SK-N-SH (cell line): Measurements from ENCODE around the gene IFIT5. TPM values are rescaled to one million over a fixed set of nuclear protein-coding genes. Genes with fewer than 3 reads are reported as not detected.

ENCODE experiments used
- CTCF ChIA-PET: fragments of 300-600, 350-600 bp; formaldehyde crosslinking; extraction: SDS; loops from one replicate; lab custom pipeline; 2021; lab: Yijun Ruan, JAX
- POLR2A ChIA-PET: fragments of 350-600 bp; sonication (Branson Sonifier 250); formaldehyde crosslinking; extraction: SDS; loops from one replicate; lab custom pipeline; 2020; ENCODE audit warnings: antibody characterized with exemption, inconsistent platforms; lab: Yijun Ruan, JAX
- DNase-seq: peaks from one replicate; pipeline ENCODE4 v3.0.0; 2012
- H2AFZ ChIP-seq: fragments of 200-600 bp; sonication (generic); 2 replicates; pipeline ENCODE4 v1.8.1; 2016; ENCODE audit warnings: antibody characterized with exemption, mild to moderate bottlenecking, low read depth
- H3F3A ChIP-seq: fragments of 200-600 bp; sonication (generic); replicated peaks from 2 replicates; pipeline ENCODE3; 2016; ENCODE audit warnings: antibody characterized with exemption, mild to moderate bottlenecking; ENCODE audit not compliant: insufficient read depth
- H3K27ac ChIP-seq, 2 experiments: fragments of 200-500 bp in 1 of 2; fragments of 200-600 bp in 1 of 2; sonication (Bioruptor generic) in 1 of 2; sonication (generic), shearing (Covaris generic) in 1 of 2; 2 replicates each; pipeline versions ENCODE4 v1.5.1 to v1.6.1; 2014 to 2016; ENCODE audit warnings: low read depth in 2 of 2, inconsistent platforms in 1 of 2, low read length in 1 of 2, mild to moderate bottlenecking in 1 of 2, mixed read lengths in 1 of 2
- H3K27me3 ChIP-seq: fragments of 200-600 bp; sonication (generic), shearing (Covaris generic); 2 replicates; pipeline ENCODE4 v1.6.1; 2016; ENCODE audit warnings: mixed run types; ENCODE audit not compliant: insufficient read depth
- H3K36me3 ChIP-seq, 2 experiments: fragments of 200-500 bp in 1 of 2; fragments of 200-600 bp in 1 of 2; sonication (Bioruptor generic) in 1 of 2; sonication (generic) in 1 of 2; replicated peaks in 1 of 2; 2 replicates each; pipeline versions ENCODE3 to v1.5.1; 2014 to 2016; ENCODE audit warnings: low read length in 1 of 2, mild to moderate bottlenecking in 1 of 2; ENCODE audit not compliant: insufficient read depth in 2 of 2, control insufficient read depth in 1 of 2
- H3K4me1 ChIP-seq, 2 experiments: fragments of 200-500 bp in 1 of 2; fragments of 200-600 bp in 1 of 2; sonication (Bioruptor generic) in 1 of 2; sonication (generic), shearing (Covaris generic) in 1 of 2; 2 replicates each; pipeline versions ENCODE4 v1.5.1 to v1.6.1; 2014 to 2016; ENCODE audit warnings: low read depth in 1 of 2, low read length in 1 of 2, mixed run types in 1 of 2; ENCODE audit not compliant: insufficient read depth in 2 of 2, control insufficient read depth in 1 of 2
- H3K4me2 ChIP-seq: fragments of 200-600 bp; sonication (generic), shearing (Covaris generic); 2 replicates; pipeline ENCODE4 v1.6.1; 2017; ENCODE audit warnings: mixed run types
- H3K4me3 ChIP-seq, 2 experiments: fragments of 200-500 bp in 1 of 2; fragments of 200-600 bp in 1 of 2; sonication (Bioruptor generic) in 1 of 2; sonication (generic), shearing (Covaris generic) in 1 of 2; 2 replicates each; pipeline versions ENCODE4 v1.5.1 to v1.8.1; 2014 to 2016; ENCODE audit warnings: low read depth in 2 of 2, inconsistent platforms in 1 of 2, low read length in 1 of 2, mild to moderate bottlenecking in 1 of 2, mixed read lengths in 1 of 2, moderate library complexity in 1 of 2
- H3K79me2 ChIP-seq: fragments of 200-600 bp; sonication (generic); 2 replicates; pipeline ENCODE4 v1.8.1; 2017; ENCODE audit warnings: mild to moderate bottlenecking; ENCODE audit not compliant: insufficient read depth
- H3K9ac ChIP-seq: fragments of 200-600 bp; sonication (generic); 2 replicates; pipeline ENCODE4 v1.6.1; 2017; ENCODE audit warnings: mixed run types
- H3K9me2 ChIP-seq: fragments of 200-600 bp; sonication (generic); 2 replicates; pipeline ENCODE4 v1.6.1; 2017; ENCODE audit warnings: mixed run types
- H3K9me3 ChIP-seq: fragments of 200-600 bp; sonication (generic); 2 replicates; pipeline ENCODE4 v1.6.1; 2017; ENCODE audit warnings: mixed run types, mild to moderate bottlenecking, moderate library complexity
- H4K20me1 ChIP-seq: fragments of 200-600 bp; sonication (generic); 2 replicates; pipeline ENCODE4 v1.6.1; 2017; ENCODE audit warnings: mild to moderate bottlenecking, mixed run types; ENCODE audit not compliant: insufficient read depth
- CHD2 ChIP-seq: fragments of 150-350 bp; IDR thresholded peaks from 2 replicates; pipeline ENCODE4 v1.6.1; 2018; ENCODE audit warnings: low read length; ENCODE audit not compliant: partially characterized antibody
- EP300 ChIP-seq, 2 experiments: IDR thresholded peaks; 2 replicates each; pipeline versions ENCODE4 v1.4.0 to v1.6.1; 2012; ENCODE audit warnings: borderline replicate concordance in 1 of 2, low read depth in 1 of 2, low read length in 1 of 2
- FOXJ3 ChIP-seq: sonication (generic); formaldehyde crosslinking; IDR thresholded peaks from 2 replicates; pipeline ENCODE4 v1.5.1; 2020; ENCODE audit warnings: mild to moderate bottlenecking, missing genetic modification reagents
- FOXM1 ChIP-seq: IDR thresholded peaks from 2 replicates; pipeline ENCODE4 v1.4.0; 2012; ENCODE audit warnings: low read depth, mild to moderate bottlenecking
- GABPA ChIP-seq: IDR thresholded peaks from 2 replicates; pipeline ENCODE4 v1.4.0; 2012; ENCODE audit warnings: low read depth, mild to moderate bottlenecking
- JUND ChIP-seq: IDR thresholded peaks from 2 replicates; pipeline ENCODE4 v1.4.0; 2012
- MEF2A ChIP-seq: IDR thresholded peaks from 2 replicates; pipeline ENCODE4 v1.4.0; 2012; ENCODE audit warnings: low read depth, borderline replicate concordance
- NFIC ChIP-seq: IDR thresholded peaks from 2 replicates; pipeline ENCODE4 v1.4.0; 2012; ENCODE audit warnings: borderline replicate concordance
- PBX3 ChIP-seq: IDR thresholded peaks from 2 replicates; pipeline ENCODE4; 2012
- POLR2AphosphoS5 ChIP-seq: IDR thresholded peaks from 2 replicates; pipeline ENCODE4 v1.6.1; 2012; ENCODE audit warnings: low read depth, low read length
- RFX5 ChIP-seq: IDR thresholded peaks from 2 replicates; pipeline ENCODE4 v1.6.1; 2012; ENCODE audit warnings: mild to moderate bottlenecking, improper control_type of control experiment, low read length
- SIN3A ChIP-seq: IDR thresholded peaks from 2 replicates; pipeline ENCODE4 v1.6.1; 2012; ENCODE audit warnings: low read depth, mild to moderate bottlenecking, low read length, moderate library complexity, borderline replicate concordance
- TAF1 ChIP-seq: IDR thresholded peaks from 2 replicates; pipeline ENCODE4 v1.6.1; 2012; ENCODE audit warnings: low read depth, mild to moderate bottlenecking, low read length, moderate library complexity, borderline replicate concordance
- TCF12 ChIP-seq: IDR thresholded peaks from 2 replicates; pipeline ENCODE4 v1.4.0; 2012
- TEAD4 ChIP-seq: IDR thresholded peaks from 2 replicates; pipeline ENCODE4 v1.4.0; 2012; ENCODE audit warnings: mild to moderate bottlenecking, borderline replicate concordance; ENCODE audit not compliant: insufficient read depth
- USF1 ChIP-seq: IDR thresholded peaks from 2 replicates; pipeline ENCODE4 v1.4.0; 2012; ENCODE audit warnings: low read depth, borderline replicate concordance
- YY1 ChIP-seq: IDR thresholded peaks from 2 replicates; pipeline ENCODE4 v1.4.0; 2012; ENCODE audit warnings: low read depth, mild to moderate bottlenecking
- WGBS: methylation state at CpG from one replicate; pipeline ENCODE4 v1.1.6; 2017; ENCODE audit warnings: low lambda C conversion rate; 5-methylcytosine and 5-hydroxymethylcytosine counted together
- polyA plus RNA-seq, 3 experiments: library from polyadenylated mRNA; depleted of rRNA; stranded (reverse); fragments of >200 nt; gene quantifications; 2 replicates each; pipeline ENCODE4 v1.2.3, GENCODE V29; 2012
- TF ChIP-seq, protein P1 (sequence below): fragments of 150-350 bp; IDR thresholded peaks from 2 replicates; pipeline ENCODE4 v1.6.1; 2016; ENCODE audit warnings: mild to moderate bottlenecking, low read depth, low read length
- TF ChIP-seq, protein P2 (sequence below): IDR thresholded peaks from 2 replicates; pipeline ENCODE4 v1.6.1; 2012; ENCODE audit warnings: mild to moderate bottlenecking, low read depth, low read length, moderate library complexity

Gene IFIT5
- polyA plus RNA-seq, 1 of the 3 experiments (the other 2 are of a cell fraction), result 2.7 TPM

- WGBS, result 87% methylated on average over 6 of the region's 6 CpGs
- Histone ChIP-seq H2AFZ (no peak overlapping the region), H3K4me1 (peaks cover 3 to 13% of the 10 kb centered on the region in 2 experiments; a peak in 2 of 4 replicates), H3K27ac (no peak overlapping the region), H3K9me2 (no peaks in the 10 kb centered on the region), H3K36me3 (no peaks in the 10 kb centered on the region), H3K4me3 (no peak overlapping the region), H3K27me3 (no peaks in the 10 kb centered on the region), H3K79me2 (no peaks in the 10 kb centered on the region), H3K9me3 (no peaks in the 10 kb centered on the region), H3K4me2 (no peak overlapping the region), H3F3A (peaks cover 11% of the 10 kb centered on the region), H4K20me1 (no peaks in the 10 kb centered on the region), H3K9ac (no peak overlapping the region)
- DNase-seq, result no peak
- ChIA-PET POLR2A (no interaction called here), CTCF (no interaction called here)
- TF ChIP-seq, protein P1, sequence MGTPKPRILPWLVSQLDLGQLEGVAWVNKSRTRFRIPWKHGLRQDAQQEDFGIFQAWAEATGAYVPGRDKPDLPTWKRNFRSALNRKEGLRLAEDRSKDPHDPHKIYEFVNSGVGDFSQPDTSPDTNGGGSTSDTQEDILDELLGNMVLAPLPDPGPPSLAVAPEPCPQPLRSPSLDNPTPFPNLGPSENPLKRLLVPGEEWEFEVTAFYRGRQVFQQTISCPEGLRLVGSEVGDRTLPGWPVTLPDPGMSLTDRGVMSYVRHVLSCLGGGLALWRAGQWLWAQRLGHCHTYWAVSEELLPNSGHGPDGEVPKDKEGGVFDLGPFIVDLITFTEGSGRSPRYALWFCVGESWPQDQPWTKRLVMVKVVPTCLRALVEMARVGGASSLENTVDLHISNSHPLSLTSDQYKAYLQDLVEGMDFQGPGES, result no peak
- TF ChIP-seq PBX3, result no peak
- TF ChIP-seq FOXM1, result no peak
- TF ChIP-seq MEF2A, result no peak
- no peak for TF ChIP-seq FOXJ3 (CRISPR knock-in tag)
- TF ChIP-seq POLR2AphosphoS5, result no peak
- no peak for TF ChIP-seq RFX5
- TF ChIP-seq CHD2, result no peak
- no peak for TF ChIP-seq YY1
- TF ChIP-seq, protein P2, sequence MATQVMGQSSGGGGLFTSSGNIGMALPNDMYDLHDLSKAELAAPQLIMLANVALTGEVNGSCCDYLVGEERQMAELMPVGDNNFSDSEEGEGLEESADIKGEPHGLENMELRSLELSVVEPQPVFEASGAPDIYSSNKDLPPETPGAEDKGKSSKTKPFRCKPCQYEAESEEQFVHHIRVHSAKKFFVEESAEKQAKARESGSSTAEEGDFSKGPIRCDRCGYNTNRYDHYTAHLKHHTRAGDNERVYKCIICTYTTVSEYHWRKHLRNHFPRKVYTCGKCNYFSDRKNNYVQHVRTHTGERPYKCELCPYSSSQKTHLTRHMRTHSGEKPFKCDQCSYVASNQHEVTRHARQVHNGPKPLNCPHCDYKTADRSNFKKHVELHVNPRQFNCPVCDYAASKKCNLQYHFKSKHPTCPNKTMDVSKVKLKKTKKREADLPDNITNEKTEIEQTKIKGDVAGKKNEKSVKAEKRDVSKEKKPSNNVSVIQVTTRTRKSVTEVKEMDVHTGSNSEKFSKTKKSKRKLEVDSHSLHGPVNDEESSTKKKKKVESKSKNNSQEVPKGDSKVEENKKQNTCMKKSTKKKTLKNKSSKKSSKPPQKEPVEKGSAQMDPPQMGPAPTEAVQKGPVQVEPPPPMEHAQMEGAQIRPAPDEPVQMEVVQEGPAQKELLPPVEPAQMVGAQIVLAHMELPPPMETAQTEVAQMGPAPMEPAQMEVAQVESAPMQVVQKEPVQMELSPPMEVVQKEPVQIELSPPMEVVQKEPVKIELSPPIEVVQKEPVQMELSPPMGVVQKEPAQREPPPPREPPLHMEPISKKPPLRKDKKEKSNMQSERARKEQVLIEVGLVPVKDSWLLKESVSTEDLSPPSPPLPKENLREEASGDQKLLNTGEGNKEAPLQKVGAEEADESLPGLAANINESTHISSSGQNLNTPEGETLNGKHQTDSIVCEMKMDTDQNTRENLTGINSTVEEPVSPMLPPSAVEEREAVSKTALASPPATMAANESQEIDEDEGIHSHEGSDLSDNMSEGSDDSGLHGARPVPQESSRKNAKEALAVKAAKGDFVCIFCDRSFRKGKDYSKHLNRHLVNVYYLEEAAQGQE, result no peak
- no peak for TF ChIP-seq NFIC
- no peak for TF ChIP-seq USF1
- no peak for TF ChIP-seq GABPA
- no peak for TF ChIP-seq EP300 (IDR thresholded peaks at IDR 0.05; ENCODE audit: borderline replicate concordance in 1 of 2, low read depth in 1 of 2, low read length in 1 of 2)
- no peak for TF ChIP-seq TAF1
- TF ChIP-seq SIN3A, result no peak
- no peak for TF ChIP-seq TCF12
- no peak for TF ChIP-seq TEAD4
- TF ChIP-seq JUND, result no peak
Measured at GRCh38 chr10:89463846-89464537, 49.6 kb downstream of the IFIT5 start.
